AG04450 (cell line): ENCODE results near the gene ASGR1. TPM values are rescaled to one million over a fixed set of nuclear protein-coding genes. Genes with fewer than 3 reads are reported as not detected.

Source experiments
- CTCF ChIA-PET: fragments of 300-600, 350-600 bp; formaldehyde crosslinking; extraction: SDS; loops from one replicate; lab custom pipeline; 2022; ENCODE audit warnings: antibody characterized with exemption, inconsistent platforms; lab: Charles Lee
- POLR2A ChIA-PET: fragments of 350-600 bp; formaldehyde crosslinking; extraction: SDS; loops from one replicate; lab custom pipeline; 2021; ENCODE audit warnings: antibody characterized with exemption, inconsistent platforms; lab: Yijun Ruan, JAX
- DNase-seq: peaks from one replicate; pipeline ENCODE4 v3.0.0-alpha.2; 2011; ENCODE audit warnings: low read depth, low spot score
- H3K27ac ChIP-seq: one replicate; pipeline ENCODE4 v1.5.1; 2012; ENCODE audit warnings: low read depth, low read length, control low read depth
- H3K27me3 ChIP-seq: one replicate; pipeline ENCODE4 v1.6.0; 2012; ENCODE audit warnings: low read length; ENCODE audit not compliant: control insufficient read depth, insufficient read depth
- H3K4me3 ChIP-seq: 2 replicates; pipeline ENCODE4 v1.5.1; 2011; ENCODE audit warnings: mild to moderate bottlenecking, low read depth, low read length, control low read depth
- H3K9me3 ChIP-seq: 2 replicates; pipeline ENCODE4 v1.5.1; 2012; ENCODE audit warnings: low read length; ENCODE audit not compliant: control insufficient read depth, insufficient read depth
- polyA plus RNA-seq: library from polyadenylated mRNA; depleted of rRNA; stranded (reverse); fragments of >200 nt; gene quantifications from 2 replicates; pipeline ENCODE4 v1.2.3, GENCODE V29; 2011
- TF ChIP-seq, protein P1 (sequence below): IDR thresholded peaks from 2 replicates; pipeline ENCODE4 v1.5.1; 2011; ENCODE audit warnings: low read depth, low read length, control low read depth, inconsistent platforms

Gene ASGR1
- polyA plus RNA-seq, 1 experiment: 1.1 TPM

DNA sequence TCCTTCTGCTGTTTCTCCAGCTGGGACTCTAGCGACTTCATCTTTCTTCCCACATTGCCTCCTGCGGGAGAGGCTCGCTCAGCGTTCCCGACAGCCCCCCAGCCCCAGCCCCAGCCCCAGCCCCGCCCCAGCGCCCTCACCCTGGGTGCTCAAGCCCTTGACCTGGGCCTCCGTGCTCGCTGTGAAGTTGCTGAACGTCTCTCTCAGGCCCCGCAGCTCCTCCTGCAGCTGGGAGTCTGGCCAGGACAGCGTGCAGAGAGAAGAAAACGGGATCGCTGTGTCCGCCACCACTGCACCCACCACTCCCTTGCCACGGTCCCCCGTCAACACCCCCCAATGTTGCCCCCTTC is 2.4 kb downstream of the ASGR1 start:
- Histone ChIP-seq H3K27ac (no peak overlapping the region), H3K27me3 (no peaks in the 10 kb centered on the region), H3K9me3 (peaks cover 9% of the 10 kb centered on the region; the same call in 1 of the 2 replicates), H3K4me3 (peak overlapping the region; percentile 70)
- no peak for DNase-seq
- CTCF ChIA-PET: interaction anchor here (0.8 to 2.4 kb wide), 17 partner anchors 9 to 137 kb away, joined by 3 to 36 read pairs (median 5); no protein-coding TSS in a partner anchor
- TF ChIP-seq, protein P1, sequence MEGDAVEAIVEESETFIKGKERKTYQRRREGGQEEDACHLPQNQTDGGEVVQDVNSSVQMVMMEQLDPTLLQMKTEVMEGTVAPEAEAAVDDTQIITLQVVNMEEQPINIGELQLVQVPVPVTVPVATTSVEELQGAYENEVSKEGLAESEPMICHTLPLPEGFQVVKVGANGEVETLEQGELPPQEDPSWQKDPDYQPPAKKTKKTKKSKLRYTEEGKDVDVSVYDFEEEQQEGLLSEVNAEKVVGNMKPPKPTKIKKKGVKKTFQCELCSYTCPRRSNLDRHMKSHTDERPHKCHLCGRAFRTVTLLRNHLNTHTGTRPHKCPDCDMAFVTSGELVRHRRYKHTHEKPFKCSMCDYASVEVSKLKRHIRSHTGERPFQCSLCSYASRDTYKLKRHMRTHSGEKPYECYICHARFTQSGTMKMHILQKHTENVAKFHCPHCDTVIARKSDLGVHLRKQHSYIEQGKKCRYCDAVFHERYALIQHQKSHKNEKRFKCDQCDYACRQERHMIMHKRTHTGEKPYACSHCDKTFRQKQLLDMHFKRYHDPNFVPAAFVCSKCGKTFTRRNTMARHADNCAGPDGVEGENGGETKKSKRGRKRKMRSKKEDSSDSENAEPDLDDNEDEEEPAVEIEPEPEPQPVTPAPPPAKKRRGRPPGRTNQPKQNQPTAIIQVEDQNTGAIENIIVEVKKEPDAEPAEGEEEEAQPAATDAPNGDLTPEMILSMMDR: no peak
- POLR2A ChIA-PET: no interaction called here

DNA sequence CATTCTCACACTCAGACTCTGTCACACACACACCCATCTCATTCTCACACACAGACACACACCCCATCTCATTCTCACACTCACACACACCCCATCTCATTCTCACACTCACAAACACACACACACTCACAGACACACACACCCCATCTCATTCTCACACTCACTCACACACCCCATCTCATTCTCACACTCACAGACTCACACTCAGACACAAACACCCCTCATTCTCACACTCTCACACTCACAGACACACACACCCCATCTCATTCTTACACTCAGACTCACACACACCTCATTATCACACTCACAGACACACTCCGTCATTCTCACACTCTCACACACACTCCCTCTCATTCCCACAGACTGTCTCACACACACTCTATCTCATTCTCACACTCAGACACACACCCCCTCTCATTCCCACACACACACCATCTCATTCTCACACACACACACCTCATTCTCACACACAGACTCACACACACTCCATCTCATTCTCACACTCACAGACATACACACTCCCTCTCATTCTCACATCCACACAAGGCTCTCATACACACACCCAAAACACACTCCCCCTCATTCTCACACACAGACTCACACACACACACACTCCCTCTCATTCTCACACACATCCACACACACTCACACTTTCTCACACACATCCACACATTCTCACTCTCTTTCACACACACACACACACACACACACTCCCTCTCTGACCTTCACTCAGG is 2.9 kb downstream of the ASGR1 start:
- Histone ChIP-seq H3K27ac (no peak overlapping the region), H3K9me3 (peaks cover 9% of the 10 kb centered on the region; the same call in 1 of the 2 replicates), H3K4me3 (no peak overlapping the region), H3K27me3 (no peaks in the 10 kb centered on the region)
- TF ChIP-seq, protein P1: no peak
- ChIA-PET POLR2A (no interaction called here), CTCF (interaction anchor here (0.8 to 2.4 kb wide), 9 partner anchors 8 to 131 kb away, joined by 3 to 36 read pairs (median 7); no protein-coding TSS in a partner anchor)
- no peak for DNase-seq

DNA sequence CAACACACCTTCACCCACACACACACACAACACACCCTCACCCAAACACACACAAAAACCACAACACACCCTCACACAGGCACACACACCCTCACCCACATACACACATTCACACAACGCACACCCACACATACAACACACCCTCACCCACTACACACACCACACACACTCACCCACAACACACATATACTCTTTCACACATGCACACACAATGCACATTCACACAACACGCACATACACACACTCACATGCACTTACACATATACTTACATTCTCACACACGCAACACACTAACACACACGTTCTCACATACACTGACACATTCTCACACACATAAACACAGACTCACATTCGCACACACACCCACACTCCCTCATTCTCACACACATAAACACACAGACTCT is 3.8 kb downstream of the ASGR1 start:
- Histone ChIP-seq H3K9me3 (peaks cover 9% of the 10 kb centered on the region; the same call in 1 of the 2 replicates), H3K27me3 (no peaks in the 10 kb centered on the region), H3K4me3 (no peak overlapping the region), H3K27ac (no peak overlapping the region)
- TF ChIP-seq, protein P1: no peak
- CTCF ChIA-PET: no interaction called here
- no peak for DNase-seq
- POLR2A ChIA-PET: no interaction called here

DNA sequence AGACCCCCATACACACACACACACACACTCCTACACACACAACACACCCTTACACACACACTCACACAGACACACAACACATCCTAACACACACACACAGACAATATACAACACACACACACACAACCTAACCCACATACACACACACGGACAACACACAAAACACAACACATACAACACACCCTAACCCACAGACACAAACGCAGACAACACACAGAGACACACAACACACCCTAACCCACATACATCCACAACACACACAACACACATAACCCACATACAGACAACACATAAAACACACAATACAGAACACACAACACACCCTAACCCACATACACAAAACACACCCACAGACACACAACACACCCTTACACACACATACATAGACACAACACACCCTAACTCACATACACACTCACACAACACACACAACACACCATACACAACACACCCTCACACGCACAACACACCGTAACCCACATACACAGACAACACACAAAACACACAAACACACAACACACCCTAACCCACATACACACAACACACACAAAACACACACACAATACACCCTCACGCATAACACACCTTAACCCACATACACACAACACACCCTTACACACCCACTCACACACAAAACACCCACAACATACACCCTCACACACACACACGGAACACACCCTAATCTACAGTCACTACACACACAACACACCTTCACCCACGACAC is 4.4 kb downstream of the ASGR1 start:
- H3K4me3 ChIP-seq: no peak overlapping the region
- POLR2A ChIA-PET: no interaction called here
- no peak for DNase-seq
- peaks cover 9% of the 10 kb centered on the region; the same call in 1 of the 2 replicates for H3K9me3 ChIP-seq
- H3K27ac ChIP-seq: no peak overlapping the region
- TF ChIP-seq, protein P1: no peak
- H3K27me3 ChIP-seq: no peaks in the 10 kb centered on the region
- CTCF ChIA-PET: no interaction called here
